ENCODE data around the gene CALN1.

DNA sequence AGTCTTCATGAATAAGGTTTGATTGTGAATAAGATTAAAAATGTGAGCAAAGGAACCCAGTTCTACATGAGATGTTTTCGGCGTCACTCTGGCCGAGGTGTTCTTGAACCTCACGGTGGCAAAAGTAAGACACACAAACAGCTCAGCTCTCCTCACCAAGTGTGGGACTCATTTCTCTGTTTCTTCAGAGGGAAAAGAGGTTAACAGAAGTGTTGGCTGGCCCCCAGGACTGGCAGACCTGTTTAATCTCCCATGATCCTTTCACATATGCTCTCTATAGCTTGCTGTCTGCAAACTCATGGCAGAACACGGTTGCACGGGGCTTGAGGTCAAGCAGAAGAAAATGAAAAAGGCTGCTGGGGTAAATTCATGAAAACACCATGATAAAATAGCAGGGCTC lies 394.4 kb downstream of the CALN1 start:
- TF ChIP-seq GATA2 (IDR thresholded peaks at IDR 0.05; ENCODE audit: low read depth, low read length), result no peak
- no peak for TF ChIP-seq GATA3 (IDR thresholded peaks at IDR 0.05; ENCODE audit: low read depth, low read length)

Data from SH-SY5Y (cell line).